ENCODE results near the gene KCNAB2.

KCNAB2 gene

DNA sequence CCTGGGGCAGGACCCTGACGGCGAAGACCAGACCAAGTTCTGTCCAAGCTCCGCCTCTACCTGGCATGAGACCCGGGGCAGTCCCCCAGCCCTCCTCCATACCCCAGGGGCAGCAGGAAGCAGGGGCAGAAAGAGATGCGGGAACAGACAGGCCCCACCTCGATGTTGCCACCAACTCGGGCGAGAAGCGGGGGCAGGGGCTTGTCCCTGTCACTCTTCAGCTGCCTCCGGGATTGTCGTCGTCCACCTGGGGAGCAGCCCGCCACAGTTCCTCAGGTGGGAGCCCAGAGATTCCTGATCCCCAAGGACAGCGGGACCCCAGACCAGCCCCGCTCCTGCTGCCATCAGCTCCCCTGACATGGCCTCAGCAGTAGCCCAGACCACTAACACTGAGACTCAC is 79.7 kb downstream of the KCNAB2 start:
- Histone ChIP-seq H3K27ac (ENCODE audit: insufficient read depth in 1 of 2, low read depth in 1 of 2, low read length in 2 of 2, poor library complexity in 1 of 2, severe bottlenecking in 2 of 2) (no peak overlapping the region), H3K27me3 (replicated peaks in 2 of 5; ENCODE audit: control insufficient read depth in 4 of 5, insufficient read depth in 5 of 5, low read length in 4 of 5) (no peaks in the 10 kb centered on the region), H3K4me1 (ENCODE audit: control extremely low read depth in 1 of 4, control insufficient read depth in 4 of 4, insufficient read depth in 4 of 4, low read length in 3 of 4) (peaks cover 0 to 25% (median 14%) of the 10 kb centered on the region in 4 experiments), H3K4me3 (ENCODE audit: control insufficient read depth in 1 of 7, extremely low read depth in 1 of 7, insufficient read depth in 4 of 7, low read depth in 2 of 7, low read length in 6 of 7) (no peak overlapping the region), H3K36me3 (ENCODE audit: control insufficient read depth in 4 of 4, insufficient read depth in 4 of 4, low read length in 3 of 4) (no peaks in the 10 kb centered on the region), H3K9me3 (ENCODE audit: control extremely low read depth in 1 of 5, control insufficient read depth in 4 of 5, insufficient read depth in 2 of 5, low read depth in 1 of 5, low read length in 4 of 5) (no peaks in the 10 kb centered on the region)
- POLR2A ChIA-PET: no interaction called here
- WGBS (ENCODE audit: insufficient coverage): 94% methylated on average over 14 of the region's 15 CpGs
- CTCF ChIA-PET: interaction anchor here (1.6 to 1.8 kb wide), 2 partner anchors 11 to 16 kb away, joined by 3 to 4 read pairs; no protein-coding TSS in a partner anchor
- no peak for DNase-seq

DNA sequence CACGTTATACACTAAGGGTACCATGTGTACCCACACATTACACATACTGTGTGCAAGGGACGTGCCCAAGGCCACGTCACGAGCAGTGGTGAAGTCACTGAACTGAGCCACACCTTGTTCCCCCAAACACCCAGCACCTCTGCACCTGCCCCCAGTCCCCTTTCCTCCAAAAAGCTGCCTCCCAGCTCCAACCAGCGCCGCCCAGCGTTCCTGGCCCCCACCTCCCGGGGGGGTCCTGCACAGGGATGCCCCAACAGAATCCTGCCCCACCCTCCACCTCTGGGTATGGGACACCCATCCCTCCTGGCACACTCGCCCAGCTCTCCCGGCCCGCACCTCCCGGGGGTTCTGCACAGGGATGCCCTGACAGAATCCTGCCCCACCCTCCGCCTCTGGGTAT is 80.3 kb downstream of the KCNAB2 start:
- H3K4me1 ChIP-seq (ENCODE audit: control extremely low read depth in 1 of 4, control insufficient read depth in 4 of 4, insufficient read depth in 4 of 4, low read length in 3 of 4): peaks cover 0 to 25% (median 14%) of the 10 kb centered on the region in 4 experiments

DNA sequence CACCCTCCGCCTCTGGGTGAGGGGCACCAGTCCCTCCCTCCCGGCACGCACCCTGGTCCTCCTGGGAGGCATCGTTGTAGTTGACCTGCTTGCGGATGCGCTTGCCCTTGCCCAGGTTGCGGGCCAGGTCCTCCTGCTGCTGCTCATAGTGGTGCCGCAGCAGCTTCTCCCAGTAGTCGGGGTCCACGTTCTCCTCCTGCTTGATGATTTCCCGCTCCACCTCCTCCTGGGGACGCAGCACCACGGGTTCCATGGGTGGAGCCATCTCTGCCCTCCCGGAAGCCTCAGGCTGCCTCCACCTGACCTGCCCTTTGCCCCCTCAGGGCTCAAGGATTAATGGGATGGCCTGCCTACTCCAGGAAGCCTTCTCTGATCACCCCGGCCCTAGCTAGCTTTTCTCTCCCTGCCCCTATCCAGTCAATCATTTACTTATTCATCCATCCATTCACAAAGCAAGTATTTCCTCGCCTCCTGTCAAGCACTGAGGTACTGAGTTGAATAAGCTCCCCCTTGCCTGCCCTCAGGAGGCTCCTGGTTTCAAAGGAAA is 80.9 kb downstream of the KCNAB2 start:
- Histone ChIP-seq H3K4me3 (ENCODE audit: control insufficient read depth in 1 of 7, extremely low read depth in 1 of 7, insufficient read depth in 4 of 7, low read depth in 2 of 7, low read length in 6 of 7) (no peak overlapping the region), H3K36me3 (ENCODE audit: control insufficient read depth in 4 of 4, insufficient read depth in 4 of 4, low read length in 3 of 4) (no peaks in the 10 kb centered on the region), H3K4me1 (ENCODE audit: control extremely low read depth in 1 of 4, control insufficient read depth in 4 of 4, insufficient read depth in 4 of 4, low read length in 3 of 4) (peaks cover 0 to 25% (median 14%) of the 10 kb centered on the region in 4 experiments), H3K27me3 (replicated peaks in 2 of 5; ENCODE audit: control insufficient read depth in 4 of 5, insufficient read depth in 5 of 5, low read length in 4 of 5) (no peaks in the 10 kb centered on the region), H3K9me3 (ENCODE audit: control extremely low read depth in 1 of 5, control insufficient read depth in 4 of 5, insufficient read depth in 2 of 5, low read depth in 1 of 5, low read length in 4 of 5) (peaks cover 0 to under 1% (median 0%) of the 10 kb centered on the region in 5 experiments), H3K27ac (ENCODE audit: insufficient read depth in 1 of 2, low read depth in 1 of 2, low read length in 2 of 2, poor library complexity in 1 of 2, severe bottlenecking in 2 of 2) (no peak overlapping the region)
- ChIA-PET CTCF (interaction anchor here (1.1 to 1.8 kb wide), 2 partner anchors 9 to 14 kb away, joined by 3 to 7 read pairs; no protein-coding TSS in a partner anchor), POLR2A (no interaction called here)
- WGBS (ENCODE audit: insufficient coverage): 98% methylated on average over 15 of the region's 16 CpGs
- no peak for DNase-seq

More for the DNA sequence above, 80.3 kb downstream of the KCNAB2 start:
- no peak for DNase-seq
- ChIA-PET CTCF (interaction anchor here (1.6 kb wide), 1 partner anchor 11 kb away, joined by 3 read pairs; no protein-coding TSS in a partner anchor), POLR2A (no interaction called here)
- 90% methylated on average over 7 of the region's 13 CpGs for WGBS (ENCODE audit: insufficient coverage)
- Histone ChIP-seq H3K36me3 (ENCODE audit: control insufficient read depth in 4 of 4, insufficient read depth in 4 of 4, low read length in 3 of 4) (no peaks in the 10 kb centered on the region), H3K9me3 (ENCODE audit: control extremely low read depth in 1 of 5, control insufficient read depth in 4 of 5, insufficient read depth in 2 of 5, low read depth in 1 of 5, low read length in 4 of 5) (no peaks in the 10 kb centered on the region), H3K27me3 (replicated peaks in 2 of 5; ENCODE audit: control insufficient read depth in 4 of 5, insufficient read depth in 5 of 5, low read length in 4 of 5) (no peaks in the 10 kb centered on the region), H3K4me3 (ENCODE audit: control insufficient read depth in 1 of 7, extremely low read depth in 1 of 7, insufficient read depth in 4 of 7, low read depth in 2 of 7, low read length in 6 of 7) (no peak overlapping the region), H3K27ac (ENCODE audit: insufficient read depth in 1 of 2, low read depth in 1 of 2, low read length in 2 of 2, poor library complexity in 1 of 2, severe bottlenecking in 2 of 2) (no peak overlapping the region)

DNA sequence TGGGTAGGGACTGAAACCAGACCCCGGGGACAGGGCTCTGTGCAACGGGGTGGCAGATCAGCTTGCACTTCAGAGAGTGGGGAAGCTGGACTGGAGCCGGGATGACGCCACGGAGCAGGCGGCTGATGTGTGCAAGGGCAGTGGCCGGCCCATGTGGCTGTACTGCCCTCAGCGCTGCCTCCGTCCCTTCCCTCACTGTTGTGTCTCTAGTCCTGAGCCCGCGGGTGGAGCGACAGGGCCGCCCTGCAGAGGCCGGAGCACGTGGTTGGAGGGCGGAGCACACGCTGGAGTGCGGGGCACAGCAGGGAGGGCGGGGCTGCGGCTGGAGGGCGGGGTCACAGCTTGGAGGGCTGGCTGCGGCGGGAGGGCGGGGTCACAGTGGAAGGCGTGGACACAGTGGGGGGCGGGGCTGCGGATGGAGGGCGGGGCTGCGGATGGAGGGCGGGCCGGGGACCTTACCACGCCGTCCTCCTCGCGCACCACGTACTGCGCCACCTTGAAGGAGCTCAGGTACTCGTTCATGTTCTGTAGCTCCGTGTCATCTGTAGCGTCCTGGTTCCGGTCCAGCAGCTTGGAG is 82.0 kb downstream of the KCNAB2 start:
- POLR2A ChIA-PET: no interaction called here
- no peaks in the 10 kb centered on the region for H3K36me3 ChIP-seq (ENCODE audit: control insufficient read depth in 4 of 4, insufficient read depth in 4 of 4, low read length in 3 of 4)
- H3K27ac ChIP-seq (ENCODE audit: insufficient read depth in 1 of 2, low read depth in 1 of 2, low read length in 2 of 2, poor library complexity in 1 of 2, severe bottlenecking in 2 of 2): no peak overlapping the region
- CTCF ChIA-PET: interaction anchor here (1.1 to 1.8 kb wide), 2 partner anchors 8 to 15 kb away, joined by 3 to 7 read pairs; no protein-coding TSS in a partner anchor
- WGBS (ENCODE audit: insufficient coverage): 29% methylated on average over 33 of the region's 41 CpGs
- peaks cover 0 to 21% (median 14%) of the 10 kb centered on the region in 4 experiments for H3K4me1 ChIP-seq (ENCODE audit: control extremely low read depth in 1 of 4, control insufficient read depth in 4 of 4, insufficient read depth in 4 of 4, low read length in 3 of 4)
- peaks cover 0 to 6% (median 0%) of the 10 kb centered on the region in 5 experiments for H3K9me3 ChIP-seq (ENCODE audit: control extremely low read depth in 1 of 5, control insufficient read depth in 4 of 5, insufficient read depth in 2 of 5, low read depth in 1 of 5, low read length in 4 of 5)
- no peaks in the 10 kb centered on the region for H3K27me3 ChIP-seq (replicated peaks in 2 of 5; ENCODE audit: control insufficient read depth in 4 of 5, insufficient read depth in 5 of 5, low read length in 4 of 5)
- DNase-seq: peak; percentile 78 to 87 (median 86)
- peak overlapping the region in 2 of 7 experiments; percentile 5 to 11 for H3K4me3 ChIP-seq (ENCODE audit: control insufficient read depth in 1 of 7, extremely low read depth in 1 of 7, insufficient read depth in 4 of 7, low read depth in 2 of 7, low read length in 6 of 7)

DNA sequence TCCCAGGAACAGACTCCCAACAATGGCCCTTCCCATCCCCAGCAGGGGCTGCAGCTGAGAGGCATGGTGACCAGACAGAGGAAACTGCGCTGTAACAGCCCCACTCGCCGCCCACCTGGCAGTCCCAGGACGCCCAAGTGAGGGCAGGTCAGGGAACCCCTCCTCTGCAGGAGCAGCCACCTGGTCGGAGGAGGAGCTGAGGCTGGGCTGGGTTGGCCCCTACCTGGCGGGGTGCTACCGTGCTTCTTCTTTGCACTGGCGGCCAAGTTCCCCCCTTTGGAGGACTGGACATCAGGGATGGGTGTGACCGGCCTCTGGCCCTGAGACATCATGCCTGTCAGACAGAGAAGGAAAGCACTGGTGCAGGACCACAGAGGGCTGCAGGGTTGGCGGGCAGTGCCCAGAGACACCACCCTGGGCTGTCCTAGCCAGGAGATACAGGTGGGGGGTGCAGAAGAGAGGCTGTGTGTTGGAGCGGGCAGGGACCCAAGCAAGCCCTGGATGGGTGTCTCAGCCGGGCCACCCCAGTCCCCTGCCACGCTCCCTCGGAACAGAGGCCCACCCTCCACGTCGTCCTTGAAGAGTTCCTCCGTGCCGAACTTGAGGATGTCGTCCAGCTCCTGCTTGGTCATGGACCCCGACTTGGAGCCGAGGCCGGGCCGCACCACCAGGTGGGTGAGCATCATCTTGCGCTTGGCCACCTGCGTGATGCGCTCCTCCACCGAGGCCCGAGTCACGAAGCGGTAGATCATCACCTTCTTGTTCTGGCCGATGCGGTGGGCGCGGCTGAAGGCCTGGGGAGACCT is 82.8 kb downstream of the KCNAB2 start:
- 97% methylated on average over 29 of the region's 34 CpGs for WGBS (ENCODE audit: insufficient coverage)
- Histone ChIP-seq H3K27me3 (replicated peaks in 2 of 5; ENCODE audit: control insufficient read depth in 4 of 5, insufficient read depth in 5 of 5, low read length in 4 of 5) (no peaks in the 10 kb centered on the region), H3K9me3 (ENCODE audit: control extremely low read depth in 1 of 5, control insufficient read depth in 4 of 5, insufficient read depth in 2 of 5, low read depth in 1 of 5, low read length in 4 of 5) (peaks cover 0 to 6% (median 0%) of the 10 kb centered on the region in 5 experiments), H3K36me3 (ENCODE audit: control insufficient read depth in 4 of 4, insufficient read depth in 4 of 4, low read length in 3 of 4) (no peaks in the 10 kb centered on the region), H3K4me3 (ENCODE audit: control insufficient read depth in 1 of 7, extremely low read depth in 1 of 7, insufficient read depth in 4 of 7, low read depth in 2 of 7, low read length in 6 of 7) (no peak overlapping the region), H3K27ac (ENCODE audit: insufficient read depth in 1 of 2, low read depth in 1 of 2, low read length in 2 of 2, poor library complexity in 1 of 2, severe bottlenecking in 2 of 2) (no peak overlapping the region), H3K4me1 (ENCODE audit: control extremely low read depth in 1 of 4, control insufficient read depth in 4 of 4, insufficient read depth in 4 of 4, low read length in 3 of 4) (peaks cover 0 to 14% (median 10%) of the 10 kb centered on the region in 4 experiments)
- CTCF ChIA-PET: interaction anchor here (1.8 kb wide), 1 partner anchor 16 kb away, joined by 7 read pairs; no protein-coding TSS in a partner anchor
- POLR2A ChIA-PET: no interaction called here
- no peak for DNase-seq

DNA sequence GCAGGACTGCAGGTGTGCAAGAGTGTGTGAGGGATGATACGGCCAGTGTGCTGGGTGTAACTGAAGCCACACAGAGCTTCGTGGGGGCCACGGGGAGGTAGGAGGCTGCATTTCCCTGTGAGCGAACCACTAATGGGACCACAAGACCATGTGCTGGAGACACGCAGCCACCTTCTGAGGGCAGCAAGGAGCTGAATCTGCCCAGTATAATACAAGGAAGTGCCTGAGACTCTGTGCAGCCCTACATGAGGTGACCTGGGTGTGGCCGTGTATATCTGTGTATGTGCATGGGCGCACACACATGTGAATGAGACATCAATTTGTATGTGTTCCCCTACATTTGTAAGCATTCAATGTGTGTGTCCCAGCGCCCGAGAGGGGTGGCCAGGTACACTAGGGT is 83.6 kb downstream of the KCNAB2 start:
- H3K36me3 ChIP-seq (ENCODE audit: control insufficient read depth in 4 of 4, insufficient read depth in 4 of 4, low read length in 3 of 4): no peaks in the 10 kb centered on the region
- DNase-seq: no peak
- ChIA-PET CTCF (no interaction called here), POLR2A (no interaction called here)
- H3K27me3 ChIP-seq (replicated peaks in 2 of 5; ENCODE audit: control insufficient read depth in 4 of 5, insufficient read depth in 5 of 5, low read length in 4 of 5): no peaks in the 10 kb centered on the region
- WGBS (ENCODE audit: insufficient coverage): 83% methylated on average over 6 of the region's 9 CpGs
- H3K27ac ChIP-seq (ENCODE audit: insufficient read depth in 1 of 2, low read depth in 1 of 2, low read length in 2 of 2, poor library complexity in 1 of 2, severe bottlenecking in 2 of 2): no peak overlapping the region
- peaks cover 0 to 8% (median 5%) of the 10 kb centered on the region in 4 experiments for H3K4me1 ChIP-seq (ENCODE audit: control extremely low read depth in 1 of 4, control insufficient read depth in 4 of 4, insufficient read depth in 4 of 4, low read length in 3 of 4)
- no peak overlapping the region for H3K4me3 ChIP-seq (ENCODE audit: control insufficient read depth in 1 of 7, extremely low read depth in 1 of 7, insufficient read depth in 4 of 7, low read depth in 2 of 7, low read length in 6 of 7)
- H3K9me3 ChIP-seq (ENCODE audit: control extremely low read depth in 1 of 5, control insufficient read depth in 4 of 5, insufficient read depth in 2 of 5, low read depth in 1 of 5, low read length in 4 of 5): peaks cover 0 to 6% (median 0%) of the 10 kb centered on the region in 5 experiments

Measured in common myeloid progenitor, CD34-positive (primary cell).